Right renal pelvis (tissue), 4 donors: ENCODE measurements around the gene PLEKHA6. TPM values are rescaled to one million over a fixed set of nuclear protein-coding genes. Genes with fewer than 3 reads are reported as not detected.

Experiments
- DNase-seq, 4 donors: peaks; one replicate each; pipeline ENCODE4 v3.0.0-alpha.2; 2013; ENCODE audit warnings: low read depth in 4 of 4, low spot score in 3 of 4, missing footprints in 1 of 4
- polyA plus RNA-seq, 4 donors: library from polyadenylated mRNA; unstranded; fragments of 120-200 nt; gene quantifications; one replicate each; pipeline ENCODE4 v1.2.1, GENCODE V29; 2013; ENCODE audit not compliant: insufficient read length in 4 of 4

Gene PLEKHA6
- polyA plus RNA-seq, 4 donors, result 46.3 to 58.5 (median 50.2) TPM

DNA sequence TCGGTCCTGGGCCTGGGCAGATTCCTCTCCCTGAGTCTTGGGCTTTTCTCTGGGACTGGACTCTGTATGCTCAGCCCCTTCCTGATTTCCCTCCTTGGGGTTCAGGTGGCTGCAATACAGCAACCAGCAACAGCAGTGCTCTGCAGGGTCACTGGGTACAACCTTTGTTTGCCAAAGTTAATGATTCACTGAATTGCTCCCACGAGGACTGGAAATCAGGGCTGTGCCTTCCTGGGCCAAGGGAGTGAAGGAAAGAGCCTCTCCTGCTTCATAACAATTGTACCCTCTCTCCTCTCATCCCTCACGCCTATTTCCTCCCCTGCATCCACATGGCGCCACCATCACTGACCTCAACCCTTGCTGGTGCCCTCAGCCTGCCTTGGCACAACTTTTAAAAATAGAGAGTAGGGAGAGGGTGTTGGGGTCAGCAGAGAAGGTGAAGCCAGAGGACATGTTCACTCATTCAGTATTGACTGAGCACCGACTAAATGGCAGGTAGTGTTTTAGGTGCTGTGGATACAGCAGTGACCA is 93.2 kb downstream of the PLEKHA6 start:
- DNase-seq, result no peak

DNA sequence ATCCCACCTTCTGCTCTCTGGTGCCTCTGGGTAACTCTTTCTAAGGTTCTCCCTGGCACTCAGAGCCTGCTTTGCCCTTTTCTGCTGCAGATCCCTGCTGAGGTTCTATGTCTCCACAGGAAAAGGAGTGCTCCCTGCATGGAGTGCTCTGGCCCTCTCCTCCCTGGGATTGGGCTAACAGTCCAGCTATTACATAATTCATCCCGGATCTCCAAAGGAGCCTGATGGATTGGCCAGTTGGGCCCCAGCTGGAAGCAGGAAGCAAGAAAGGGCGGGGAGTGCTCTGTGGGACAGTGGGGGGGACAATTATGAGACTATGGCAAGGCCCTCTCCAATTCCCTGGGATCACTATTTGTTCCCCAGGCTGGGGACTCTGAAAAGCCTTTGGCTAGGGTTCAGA is 94.1 kb downstream of the PLEKHA6 start:
- no peak for DNase-seq

DNA sequence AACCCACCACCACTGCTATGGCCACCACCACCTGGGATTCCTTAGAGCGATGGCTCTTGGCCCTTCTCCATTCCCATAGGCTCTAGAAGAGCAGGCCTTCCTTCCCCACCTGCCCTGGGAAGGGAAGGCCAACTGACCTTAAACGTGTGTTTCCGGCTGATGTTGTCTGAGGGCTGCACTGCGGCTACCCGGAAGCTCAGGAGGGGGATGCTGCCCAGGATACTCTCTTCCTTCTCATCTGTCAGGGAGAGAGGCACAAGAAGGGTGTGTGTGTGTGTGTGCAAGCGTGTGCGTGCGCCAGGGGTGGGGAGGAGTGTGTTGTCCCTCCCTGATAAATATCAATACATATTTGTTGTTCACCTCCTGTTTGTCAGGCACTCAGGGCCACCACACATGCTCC is 94.9 kb downstream of the PLEKHA6 start:
- DNase-seq, result no peak

DNA sequence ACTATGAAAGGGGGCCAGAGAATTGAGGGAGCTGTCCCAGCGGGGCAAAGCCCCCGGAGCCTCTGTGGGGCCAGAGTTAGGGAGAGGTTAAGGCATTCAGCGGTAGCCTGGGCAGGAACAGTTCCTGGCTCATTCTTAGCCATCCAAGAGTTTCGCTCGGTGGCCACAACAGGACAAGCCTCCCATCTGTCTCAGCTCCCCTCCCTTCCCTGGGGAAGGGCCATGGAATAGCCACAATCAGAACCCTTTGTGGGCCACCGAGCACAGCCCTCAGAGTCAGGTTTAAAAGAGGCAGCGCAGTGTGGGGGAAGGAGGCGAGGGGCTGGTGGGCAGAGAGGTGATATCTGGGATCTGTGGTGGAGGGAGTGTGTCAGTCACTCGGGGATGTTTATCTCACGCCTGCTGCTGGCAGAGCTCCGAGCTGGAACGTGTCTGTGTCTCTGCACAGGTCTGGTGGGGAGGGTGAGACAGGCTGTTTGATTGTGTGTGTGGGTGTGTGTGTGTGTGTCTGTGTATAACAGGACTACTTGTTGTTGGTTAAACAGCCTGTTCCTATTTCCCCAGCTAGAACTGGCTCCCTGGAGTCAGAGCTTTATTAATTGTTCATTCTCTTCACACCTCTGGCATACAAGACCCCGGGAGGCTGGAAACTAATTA is 96.3 kb downstream of the PLEKHA6 start:
- no peak for DNase-seq

DNA sequence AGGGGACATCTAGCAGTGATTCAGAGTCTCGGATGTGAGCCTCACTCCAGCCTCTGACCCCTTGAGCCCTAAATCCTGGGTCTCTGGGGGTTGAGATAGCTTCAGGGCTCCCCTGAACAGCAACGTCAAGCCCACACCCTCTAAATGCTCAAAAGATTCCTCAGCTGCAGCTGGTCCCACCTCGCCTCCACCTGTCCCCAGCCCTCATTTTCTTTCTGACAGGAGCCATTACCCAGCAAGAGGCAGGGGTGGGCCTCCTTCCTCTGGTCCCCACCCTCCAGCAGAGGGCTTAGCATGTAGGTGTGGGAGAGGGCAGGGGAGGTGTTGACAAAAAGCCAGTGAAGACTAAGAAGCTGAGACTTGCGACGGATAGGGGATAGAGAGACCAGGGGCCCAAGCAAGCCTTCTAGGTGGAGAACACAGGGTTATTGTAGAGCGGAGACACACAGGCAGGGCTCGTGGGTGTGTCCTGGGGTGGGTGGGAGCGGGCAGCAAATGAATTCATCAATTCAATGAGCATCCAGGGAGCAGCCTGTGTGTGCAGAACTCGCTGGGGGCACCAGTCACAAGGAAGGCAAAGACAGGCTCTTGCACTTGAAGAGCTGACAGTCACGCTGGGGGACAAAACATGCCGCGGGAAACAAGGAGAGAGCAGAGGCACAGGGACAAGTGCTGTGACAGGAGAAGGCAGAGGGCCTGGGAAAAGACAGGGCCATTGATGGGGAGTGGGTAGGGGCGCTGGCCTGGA is 97.0 kb downstream of the PLEKHA6 start:
- no peak for DNase-seq

DNA sequence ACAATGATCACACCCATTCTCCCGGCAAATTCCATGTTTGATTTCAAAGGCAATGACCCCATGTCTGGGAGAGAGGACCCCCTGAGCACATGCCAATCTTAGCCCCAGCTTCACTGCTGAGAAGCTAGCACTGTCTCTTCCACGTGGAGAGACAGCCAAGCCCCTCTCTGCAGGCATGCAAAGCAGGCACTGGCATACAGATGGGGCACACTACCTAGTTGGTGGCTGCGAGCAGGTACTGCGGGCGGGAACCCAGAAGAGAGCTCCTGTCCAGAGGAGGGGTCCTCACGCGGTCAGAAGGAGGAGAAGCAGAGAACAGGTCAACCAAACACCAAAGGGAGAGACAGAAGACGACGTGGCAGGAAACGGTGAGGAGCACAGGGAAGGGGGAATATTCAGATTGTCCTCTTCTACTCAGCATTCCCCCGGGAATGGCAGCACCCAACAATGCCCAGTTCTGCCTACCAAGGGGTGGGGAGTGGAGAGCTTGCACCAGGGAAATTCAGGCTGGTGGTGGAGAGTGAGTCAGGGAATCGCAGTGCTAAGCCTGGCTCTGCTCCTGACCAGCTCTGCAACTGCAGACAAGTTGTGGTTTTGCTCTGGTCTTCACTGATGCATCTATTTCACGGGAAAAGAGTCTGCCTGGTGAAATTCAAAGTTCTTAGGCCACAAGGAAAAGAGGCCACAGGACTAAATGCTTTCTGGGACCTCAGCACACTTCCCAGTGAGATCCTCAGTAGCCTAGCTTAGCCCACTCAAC is 97.8 kb downstream of the PLEKHA6 start:
- DNase-seq, result no peak

DNA sequence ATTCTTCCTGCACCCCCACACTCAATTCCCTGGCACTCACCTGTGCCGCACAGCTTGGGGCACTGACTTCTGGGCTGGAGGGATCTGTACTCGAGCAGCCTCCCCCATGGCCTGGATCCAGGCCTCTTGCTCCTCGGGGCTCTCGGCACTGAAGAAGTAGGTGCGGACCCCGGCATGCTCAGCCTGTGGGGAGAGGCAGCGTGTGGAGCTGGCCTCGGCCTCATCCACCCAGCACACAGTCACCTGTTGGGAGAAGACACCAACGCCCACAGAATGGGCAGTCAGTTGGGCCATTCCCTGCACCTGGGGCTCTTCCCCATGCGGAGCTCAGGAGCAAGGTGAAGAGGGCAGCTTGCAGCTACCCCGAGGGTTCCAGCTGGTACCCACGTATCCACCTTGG is 98.5 kb downstream of the PLEKHA6 start:
- no peak for DNase-seq

DNA sequence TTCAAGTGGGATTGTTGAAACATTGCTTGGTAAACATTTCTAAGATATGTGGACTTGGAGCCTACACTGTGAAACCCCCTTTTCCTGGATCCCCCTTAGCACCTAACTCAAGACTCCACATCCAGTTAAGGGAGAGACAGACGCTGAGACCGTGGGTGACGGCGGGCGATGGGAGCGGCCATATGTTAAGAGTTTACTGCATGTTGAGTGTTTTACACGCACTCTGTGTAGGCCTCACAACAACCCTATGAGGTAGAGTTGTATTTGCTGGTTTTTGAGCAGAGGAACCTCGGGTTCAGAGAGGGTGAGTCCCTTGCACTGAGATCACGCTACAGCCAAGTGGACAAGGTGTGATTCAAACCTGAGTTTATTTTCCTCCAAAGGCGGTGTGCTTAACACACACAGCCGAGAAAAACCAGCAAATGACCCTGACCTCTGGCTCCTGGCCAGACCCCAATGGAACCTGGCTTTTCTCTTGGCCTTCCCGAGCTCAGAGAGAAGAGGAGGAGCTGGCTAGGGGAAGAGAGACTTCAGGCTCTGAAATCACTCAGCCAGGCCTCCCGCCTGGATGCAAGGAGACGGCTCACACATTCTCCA is 99.0 kb downstream of the PLEKHA6 start:
- DNase-seq, result no peak

DNA sequence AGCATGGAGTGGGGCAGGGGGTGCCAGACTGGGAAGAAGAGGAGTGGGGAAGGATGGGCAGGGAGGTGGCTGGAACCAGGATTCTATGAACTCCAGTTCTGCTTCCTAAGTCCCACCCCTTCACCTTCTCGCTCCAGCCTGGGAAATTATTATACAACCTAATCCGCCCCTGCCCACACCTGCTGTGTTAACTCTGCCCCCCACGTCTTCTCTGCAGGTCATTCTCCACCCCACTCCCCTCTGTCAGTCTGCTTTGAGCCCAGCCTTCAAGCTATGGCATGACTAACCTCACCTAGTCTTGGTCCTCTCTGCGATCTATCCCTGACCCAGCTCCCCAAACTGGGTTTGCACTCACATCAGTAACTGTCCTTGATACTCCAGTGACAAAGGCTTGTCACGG is 99.9 kb downstream of the PLEKHA6 start:
- DNase-seq, result no peak

DNA sequence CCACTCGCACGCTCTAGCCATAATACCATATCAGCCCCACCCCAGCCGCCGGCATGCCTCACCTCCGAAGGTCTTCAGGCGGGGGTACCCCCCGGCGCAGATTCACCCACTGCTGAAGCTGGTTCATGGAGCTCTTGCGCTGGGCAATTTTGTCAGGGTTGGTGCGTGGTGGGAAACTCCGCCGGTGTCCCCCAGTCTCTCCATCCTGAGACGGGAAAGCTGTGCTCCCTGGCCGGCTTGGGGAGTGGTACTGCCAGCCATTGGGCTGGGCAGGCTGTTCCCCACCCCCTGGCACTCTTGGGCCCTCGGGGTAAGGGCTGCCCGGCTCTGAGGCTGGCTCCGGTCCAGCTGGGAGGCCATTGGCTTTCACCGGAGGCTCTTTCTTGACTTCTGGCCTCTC is 100.5 kb downstream of the PLEKHA6 start:
- DNase-seq, result no peak

DNA sequence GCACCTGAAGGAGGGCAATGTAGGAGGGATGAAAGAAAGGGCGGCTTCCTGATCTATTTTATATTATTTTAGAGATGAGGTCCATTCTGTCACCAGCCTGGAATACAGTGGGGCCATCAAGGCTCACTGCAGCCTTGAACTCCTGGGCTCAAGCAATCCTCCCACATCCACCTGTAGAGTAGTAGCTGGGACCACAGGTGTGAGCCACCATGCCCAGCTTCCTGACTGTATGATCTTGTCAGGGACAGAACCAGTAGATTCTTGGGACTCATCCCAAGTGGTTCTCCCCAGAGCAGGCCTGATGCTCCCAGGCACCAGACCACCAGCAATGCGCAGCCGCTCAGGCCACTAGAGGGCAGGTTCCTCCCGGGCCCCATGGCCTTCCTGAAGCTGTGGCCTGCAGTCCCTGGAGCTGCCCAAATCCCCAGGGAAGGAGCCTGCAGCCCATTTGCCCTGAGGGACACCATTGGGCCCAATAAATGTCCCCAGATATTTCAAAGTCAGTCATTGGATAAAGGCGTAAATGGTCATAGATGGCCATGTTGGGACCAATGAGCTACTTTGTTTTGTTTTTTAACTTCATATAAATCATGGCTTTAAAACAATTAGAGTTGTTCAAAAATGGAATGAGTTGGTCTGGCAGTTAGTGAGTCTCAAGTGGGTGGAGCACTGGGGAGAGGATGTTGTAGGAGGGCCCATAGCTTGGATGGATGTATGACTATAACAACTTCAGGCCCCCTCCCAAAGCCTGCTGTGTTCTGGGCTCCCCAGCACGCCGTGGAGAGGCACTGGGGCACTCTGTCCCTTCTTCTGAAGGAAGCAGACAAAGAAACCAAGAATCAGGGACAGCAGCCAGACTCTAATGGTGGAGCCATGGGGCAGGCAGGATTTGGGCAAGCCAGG is 101.3 kb downstream of the PLEKHA6 start:
- no peak for DNase-seq

DNA sequence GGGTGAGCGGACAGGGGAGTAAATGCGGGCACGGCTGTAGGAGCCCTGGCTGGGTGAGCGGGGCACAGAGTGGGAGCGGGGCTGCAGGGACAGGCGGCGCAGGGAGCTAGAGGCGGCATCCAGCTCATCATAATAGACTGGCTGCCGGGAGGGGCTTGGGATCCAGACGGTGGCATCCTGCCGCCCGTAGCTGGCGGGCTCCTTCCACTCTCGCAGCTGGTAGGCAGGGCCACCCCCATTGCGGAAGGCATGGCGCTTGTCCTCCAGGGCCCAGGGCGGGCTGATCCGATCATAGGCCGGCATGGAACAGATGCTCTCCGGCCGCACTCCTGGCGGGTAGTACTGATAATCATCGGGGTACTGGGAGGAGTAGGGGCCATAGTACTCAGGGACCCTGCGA is 102.3 kb downstream of the PLEKHA6 start:
- no peak for DNase-seq

DNA sequence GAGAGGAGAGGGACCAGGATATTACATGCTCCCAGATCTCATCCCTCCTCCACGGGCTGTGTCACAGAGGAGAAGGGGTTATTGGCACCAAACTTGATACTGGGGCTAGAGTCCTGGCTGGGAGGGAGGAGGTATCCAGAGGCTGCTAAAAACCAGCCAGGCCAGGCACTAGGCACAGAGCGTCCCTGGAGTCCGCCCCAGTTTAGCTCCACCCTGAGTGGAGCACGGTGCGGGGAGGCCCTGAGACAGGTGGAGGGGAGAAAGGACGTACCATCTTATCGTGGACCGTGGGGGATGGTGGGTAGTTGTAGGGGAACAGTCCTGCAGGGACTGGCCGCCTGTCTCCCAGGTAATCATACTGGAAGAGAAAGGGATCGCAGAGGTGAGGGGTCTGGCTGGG is 103.2 kb downstream of the PLEKHA6 start:
- DNase-seq, result no peak

DNA sequence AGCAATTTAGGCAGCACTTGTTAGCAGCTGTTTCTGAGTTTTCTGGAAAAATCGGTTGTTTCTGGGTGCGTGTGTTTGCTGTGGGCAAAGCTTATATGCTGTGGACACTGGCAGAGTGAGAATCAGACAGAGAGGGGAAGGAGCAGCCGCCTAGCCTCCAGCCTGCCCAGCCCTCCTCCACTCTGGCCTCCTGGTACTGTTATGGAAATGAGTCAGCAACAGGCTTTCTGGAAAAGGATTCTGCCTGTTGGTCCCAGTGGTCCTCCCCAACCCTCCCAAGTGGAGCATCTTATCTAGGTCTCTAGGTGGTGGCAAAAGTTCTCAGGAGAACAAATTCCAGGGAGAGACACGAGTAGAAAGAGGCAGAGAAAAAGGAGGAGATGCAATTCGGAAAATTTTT is 103.8 kb downstream of the PLEKHA6 start:
- no peak for DNase-seq

DNA sequence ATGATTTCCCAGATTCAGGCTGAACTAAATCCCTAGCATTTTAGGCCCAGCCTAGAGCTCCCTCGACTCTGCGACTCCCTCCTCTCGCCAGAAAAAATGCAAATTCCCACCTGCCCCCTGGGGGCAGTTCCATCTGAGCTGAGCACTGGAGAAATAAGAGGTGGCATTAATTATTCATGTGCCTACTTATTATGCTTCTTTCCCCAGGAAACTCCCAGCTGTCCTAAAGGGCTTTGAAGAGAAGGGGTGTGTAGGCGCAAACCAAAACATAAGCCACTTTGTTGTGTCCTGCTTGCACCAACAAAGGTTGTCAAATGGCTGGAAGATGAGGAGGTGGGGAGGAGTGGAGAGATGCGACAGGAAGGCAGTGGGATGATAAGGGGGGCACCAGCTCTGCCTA is 104.5 kb downstream of the PLEKHA6 start:
- DNase-seq, result no peak

DNA sequence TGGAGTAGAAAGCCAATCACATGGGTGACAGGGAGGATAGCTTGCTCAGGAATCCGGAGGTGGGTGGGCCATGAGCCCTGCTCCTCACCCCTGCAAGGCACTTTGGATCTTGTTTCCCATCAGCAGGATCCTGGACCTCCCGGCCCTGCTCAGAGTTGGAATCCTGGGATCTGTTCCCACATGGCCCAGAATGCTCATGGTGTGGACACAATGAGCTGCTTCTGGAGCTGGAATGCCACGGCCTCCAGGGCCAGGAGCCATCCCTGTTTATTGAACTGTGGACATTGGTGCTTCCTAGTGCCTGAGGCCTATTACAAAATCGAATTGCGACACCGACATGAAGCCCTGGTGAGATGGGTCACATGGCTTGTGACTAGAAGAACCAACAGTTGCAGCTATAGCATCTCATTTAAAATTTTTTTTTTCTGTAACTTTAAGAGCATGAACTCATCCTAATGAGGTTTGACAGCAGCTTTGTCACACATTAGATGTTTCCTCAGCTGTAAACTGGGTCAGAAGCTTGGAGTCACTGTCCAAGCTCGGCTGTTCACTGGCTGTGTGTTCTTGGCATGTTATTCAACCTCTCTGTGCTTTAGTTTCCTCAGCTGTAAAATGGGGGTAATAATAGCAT is 105.6 kb downstream of the PLEKHA6 start:
- no peak for DNase-seq

DNA sequence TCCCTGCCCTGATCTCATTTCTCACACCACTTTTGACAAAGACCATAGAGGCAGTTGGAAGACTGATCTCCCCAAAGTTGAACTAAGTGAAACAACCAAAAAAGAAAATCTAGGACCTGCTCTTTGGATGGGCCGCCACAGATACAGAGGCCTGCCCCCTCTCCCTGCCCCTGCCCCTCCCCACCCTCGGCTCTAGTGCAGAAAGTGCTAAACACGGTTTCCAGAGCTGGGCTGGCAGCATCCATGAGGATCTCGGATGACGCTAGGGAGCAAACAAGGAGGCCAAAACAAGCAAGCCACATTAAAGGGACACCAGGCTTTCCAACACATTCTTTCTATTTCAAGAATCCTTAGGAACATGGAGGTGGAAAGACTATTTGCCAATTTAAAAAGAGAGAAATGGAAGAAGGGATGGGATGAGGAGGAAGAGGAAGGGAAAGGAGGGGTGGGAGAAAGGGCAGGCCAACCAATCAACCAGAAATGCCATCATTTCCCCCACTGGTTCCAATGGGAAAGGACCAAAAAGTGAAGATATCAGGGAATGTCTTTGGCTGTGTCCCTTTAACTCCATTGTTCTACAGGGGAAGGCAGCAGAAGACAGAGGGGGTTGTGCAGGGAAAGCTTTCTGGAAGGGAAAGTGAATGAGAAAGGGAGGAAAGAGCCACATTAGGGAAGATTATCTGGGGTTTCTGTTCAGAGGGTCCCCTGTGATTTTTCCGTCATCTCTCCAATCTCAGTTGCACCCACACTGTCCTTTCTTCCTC is 107.6 kb downstream of the PLEKHA6 start:
- no peak for DNase-seq

DNA sequence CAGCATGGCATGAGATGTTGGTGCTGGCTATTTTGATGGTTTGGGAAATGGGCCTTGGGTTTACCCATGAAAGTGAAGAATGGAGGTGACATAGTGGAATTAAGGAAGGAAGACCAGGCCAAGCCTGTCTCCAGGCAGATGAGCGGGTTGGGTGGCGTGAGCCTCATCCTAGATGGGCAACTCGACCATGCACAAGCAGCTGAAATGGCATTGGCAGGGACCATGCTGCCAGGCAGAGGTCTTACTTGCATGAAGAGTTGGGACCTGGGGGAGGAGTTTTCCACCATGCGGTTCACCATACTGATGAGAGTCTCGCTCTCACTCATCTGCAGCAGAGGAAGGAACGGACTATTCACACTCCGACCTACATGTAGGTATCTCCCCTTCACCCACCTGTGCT is 108.4 kb downstream of the PLEKHA6 start:
- no peak for DNase-seq
